Fibroblast of upper back skin (primary cell): ENCODE measurements around the gene DYNLL2.
"Not testable (repeated sequence)": the region's sequence is repeated elsewhere in the genome, so short reads cannot be mapped to it uniquely, and the experiment has no call there.

ENCODE experiments used
- DNase-seq: peaks from one replicate; pipeline ENCODE4 v3.0.0-alpha.2; 2013

The DYNLL2 gene

DNA sequence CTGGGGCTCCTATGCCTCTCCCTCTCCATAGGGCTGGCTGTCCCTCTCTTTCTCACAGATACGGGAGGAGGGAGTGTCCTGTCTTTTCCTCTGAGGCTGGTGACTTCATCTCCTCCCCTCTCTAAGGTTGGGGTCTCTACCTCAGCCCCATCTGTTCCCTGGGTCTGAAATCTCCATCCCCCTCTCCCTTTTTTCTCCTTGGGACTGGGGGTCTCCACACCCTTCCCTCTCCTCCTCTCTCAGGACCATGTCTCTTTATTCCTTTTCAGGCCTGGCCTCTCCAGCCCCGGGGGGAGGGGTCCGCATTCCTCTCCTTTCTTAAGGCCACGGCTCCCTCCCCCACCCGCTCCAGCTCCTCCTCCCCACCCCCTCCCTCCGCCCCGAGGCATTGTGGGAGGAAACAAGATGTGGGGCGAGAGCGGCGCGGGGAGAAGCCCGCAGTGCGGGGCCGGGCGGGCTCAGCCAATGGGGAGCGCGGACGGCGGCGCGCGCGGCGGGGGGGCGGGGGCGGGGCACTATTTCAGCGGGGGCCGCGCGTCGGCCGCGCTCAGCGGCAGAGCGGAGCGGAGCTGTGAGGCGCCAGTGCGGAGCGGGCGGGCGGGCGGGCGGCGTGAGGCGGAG, at the start of gene DYNLL2:
Gene DYNLL2, plus strand, starts transcription at position 550 of the 621 bp plus-strand sequence. CDS start 3,672 bp downstream, outside the sequence.
- DNase-seq: peak; percentile 96

DNA sequence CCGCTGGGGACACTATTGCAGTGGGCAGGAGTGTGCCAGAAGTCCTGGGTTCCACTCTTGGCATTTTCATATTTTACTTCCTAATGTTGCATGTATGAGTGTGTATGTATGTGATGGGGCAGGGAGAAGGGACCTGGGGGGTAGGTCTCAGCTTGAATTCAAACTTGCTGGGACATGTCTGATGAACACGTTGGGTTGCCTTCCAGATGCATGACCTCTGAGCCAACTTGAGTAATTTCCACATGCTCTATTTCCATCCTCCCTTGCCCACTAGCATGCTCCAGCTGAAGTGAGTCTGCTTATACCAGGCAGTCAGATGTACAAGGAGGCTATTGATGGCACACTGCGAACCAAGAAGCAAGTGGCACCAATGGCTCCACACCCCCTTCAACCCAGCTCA, 43.2 kb upstream of the DYNLL2 start:
- no peak for DNase-seq

DNA sequence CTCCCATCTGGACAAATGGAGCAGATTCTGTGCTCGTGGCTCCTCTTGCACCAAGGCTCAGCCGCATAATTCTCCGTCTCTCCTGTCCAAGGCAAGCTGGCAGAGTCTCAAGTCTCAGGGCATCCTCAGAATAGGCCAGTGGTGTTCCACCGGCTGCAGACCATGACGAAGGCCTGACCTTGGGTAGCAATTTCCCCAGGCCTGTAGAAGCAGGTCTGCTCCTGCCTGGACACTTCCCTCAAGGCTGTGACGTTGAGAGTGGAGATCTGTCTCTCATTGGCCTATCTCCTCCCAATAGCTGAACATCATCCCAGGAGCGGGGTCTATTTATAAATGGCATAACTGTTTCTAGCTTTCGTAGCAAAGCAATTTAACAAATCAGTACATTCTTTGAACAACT, 42.8 kb upstream of the DYNLL2 start:
- DNase-seq: no peak

DNA sequence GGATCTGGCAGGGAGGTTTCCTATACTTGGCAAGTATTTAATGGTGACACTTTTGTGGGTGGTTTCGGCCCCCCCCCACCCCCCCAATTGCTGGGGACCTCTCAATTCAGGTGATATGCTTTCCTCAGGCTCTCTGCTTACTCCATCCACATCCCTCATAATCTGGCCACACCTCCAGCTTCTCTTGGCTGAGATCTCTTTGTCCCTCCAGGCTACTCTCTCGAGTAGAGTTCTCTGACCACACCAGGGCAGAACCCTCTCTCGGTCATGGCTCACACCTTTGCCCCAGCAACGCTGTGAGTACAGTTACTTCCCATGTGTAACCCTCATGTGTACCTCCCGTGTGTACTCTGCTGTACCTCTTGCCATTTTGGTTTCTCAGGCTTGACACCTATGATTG, 42.1 kb upstream of the DYNLL2 start:
- DNase-seq: no peak

DNA sequence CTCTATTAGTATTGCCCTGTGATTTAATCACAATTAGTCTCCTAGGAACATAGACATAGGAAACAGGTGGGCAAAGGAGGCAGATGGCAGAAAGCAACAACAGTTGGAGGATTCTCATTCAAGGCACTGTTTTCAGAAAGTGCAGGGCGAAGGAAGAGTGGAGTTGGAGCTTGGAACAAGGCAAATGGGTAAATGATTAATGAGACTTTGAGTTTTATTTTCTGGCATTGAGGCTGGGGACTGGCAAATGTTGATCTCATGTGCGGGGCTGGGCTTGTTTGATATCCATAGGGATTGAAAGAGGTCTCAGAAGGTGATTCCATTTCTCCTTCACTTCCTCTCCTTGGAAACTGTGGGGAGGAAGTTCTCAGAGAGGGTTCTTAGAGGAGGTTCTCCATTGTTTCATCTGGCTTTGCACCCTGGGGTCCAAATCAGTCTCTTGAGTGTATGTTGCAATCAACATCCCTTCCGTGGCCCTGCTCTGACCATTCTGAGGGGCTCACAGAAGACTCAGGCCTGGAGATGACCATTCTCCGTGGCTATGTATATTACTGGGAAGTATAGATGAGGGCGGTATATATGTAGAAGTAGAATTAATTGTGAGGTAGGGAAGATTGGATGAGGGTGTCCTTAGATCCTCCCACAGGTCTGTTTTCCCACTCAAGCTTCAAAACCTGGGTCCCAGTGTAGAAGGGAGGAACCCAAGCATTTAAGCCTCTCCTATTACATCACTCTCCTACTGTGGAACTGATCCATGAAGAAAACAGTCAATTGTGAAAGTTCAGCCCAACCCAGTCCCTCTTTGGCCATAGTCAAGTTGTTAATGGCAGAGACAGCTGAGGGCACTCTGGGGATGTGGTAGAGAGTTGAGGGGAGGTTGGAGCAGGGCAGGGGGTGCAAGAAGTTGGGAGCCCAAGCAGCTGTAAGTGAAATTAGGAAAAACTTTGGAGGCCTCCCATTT, 39.7 kb upstream of the DYNLL2 start:
- no peak for DNase-seq

DNA sequence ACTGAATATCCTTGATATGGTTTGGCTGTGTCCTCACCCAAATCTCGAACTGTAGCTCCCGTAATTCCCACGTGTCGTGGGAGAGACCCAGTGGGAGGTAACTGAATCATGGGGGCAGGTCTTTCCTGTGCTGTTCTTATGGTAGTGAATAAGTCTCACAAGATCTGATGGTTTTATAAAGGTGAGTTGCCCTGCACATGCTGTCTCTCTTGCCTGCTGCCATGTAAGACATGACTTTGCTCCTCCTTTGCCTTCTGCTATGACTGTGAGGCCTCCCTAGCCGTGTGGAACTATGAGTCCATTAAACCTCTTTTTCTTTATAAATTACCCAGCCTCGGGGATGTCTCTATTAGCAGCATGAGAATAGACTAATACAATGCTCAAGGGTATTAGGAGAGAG, 39.0 kb upstream of the DYNLL2 start:
- DNase-seq: not testable (repeated sequence)

DNA sequence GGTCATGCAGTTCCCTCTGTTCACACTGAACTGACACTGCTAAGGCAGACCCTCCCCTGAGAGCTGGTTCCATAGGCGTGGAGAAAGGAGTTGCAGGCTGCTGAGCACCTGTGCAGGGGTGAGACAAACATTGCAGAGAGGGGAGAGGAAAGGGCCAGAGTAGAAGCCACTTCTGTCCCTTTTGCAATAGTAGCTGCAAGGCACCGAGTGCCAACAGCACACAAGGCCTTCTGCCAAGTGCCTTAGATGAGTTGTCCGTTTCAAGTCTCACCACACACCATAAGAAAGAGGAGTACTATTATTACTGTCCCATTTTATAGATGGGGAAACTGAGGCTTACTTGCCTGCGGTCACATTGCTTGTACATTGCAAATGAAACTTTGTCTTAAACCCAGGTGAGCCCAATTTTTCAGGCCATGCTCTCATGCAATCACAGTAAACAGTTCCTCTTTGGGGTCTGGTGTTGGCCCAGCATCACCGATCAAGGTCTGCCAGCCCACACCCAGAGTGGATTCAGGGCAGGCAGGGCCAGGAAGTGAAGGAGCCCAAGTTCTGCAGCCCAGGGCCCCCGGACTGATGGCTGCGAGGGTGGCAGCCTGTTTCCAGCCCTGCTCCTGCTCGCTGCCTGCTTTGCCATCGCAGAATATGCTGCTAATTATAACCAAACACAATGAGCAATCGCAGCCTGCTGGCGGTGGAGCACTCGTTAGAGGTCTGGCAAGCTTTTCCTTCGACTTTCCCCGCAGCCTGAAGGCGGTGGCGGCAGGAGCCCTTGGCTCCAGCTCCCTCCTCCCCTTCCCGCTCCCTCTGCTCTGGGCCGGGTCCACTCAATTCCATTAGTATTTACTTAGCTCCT, 36.8 kb upstream of the DYNLL2 start:
- no peak for DNase-seq

DNA sequence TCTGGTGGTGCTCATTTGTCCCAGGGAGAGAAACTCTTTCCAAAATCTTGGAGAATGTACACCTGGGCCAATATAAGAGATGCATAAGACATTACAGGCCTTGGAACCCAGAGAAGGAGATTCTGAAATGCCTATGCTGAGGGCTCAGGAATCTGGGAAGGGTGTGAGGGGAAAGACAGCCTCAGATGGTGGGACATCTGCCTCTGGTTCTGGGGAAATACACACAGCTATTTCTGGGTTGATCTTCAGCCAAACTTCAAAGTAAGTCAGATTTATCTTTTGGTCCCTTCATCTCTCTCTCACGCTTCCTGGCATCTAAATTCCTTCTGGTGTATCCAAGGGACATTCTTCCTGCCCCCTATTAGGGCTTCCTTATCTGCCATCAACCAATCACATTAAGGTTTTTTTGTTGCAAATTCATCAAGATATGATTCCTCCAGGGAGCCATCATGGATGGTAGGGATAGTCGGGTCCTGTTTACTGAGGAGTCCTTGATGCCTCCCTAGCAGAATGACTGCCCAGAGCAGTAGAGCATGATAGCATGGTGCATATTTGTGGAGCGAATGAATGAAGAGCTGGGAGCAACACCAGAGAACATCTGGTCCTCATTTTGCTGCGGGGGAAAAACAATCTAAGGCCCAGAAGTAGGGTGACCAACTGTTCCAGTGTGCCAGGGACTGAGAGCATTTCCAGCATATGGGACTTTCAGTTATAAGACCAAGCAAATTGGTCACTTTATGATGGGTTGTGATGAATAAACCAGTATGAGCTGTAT, 35.7 kb upstream of the DYNLL2 start:
- no peak for DNase-seq

DNA sequence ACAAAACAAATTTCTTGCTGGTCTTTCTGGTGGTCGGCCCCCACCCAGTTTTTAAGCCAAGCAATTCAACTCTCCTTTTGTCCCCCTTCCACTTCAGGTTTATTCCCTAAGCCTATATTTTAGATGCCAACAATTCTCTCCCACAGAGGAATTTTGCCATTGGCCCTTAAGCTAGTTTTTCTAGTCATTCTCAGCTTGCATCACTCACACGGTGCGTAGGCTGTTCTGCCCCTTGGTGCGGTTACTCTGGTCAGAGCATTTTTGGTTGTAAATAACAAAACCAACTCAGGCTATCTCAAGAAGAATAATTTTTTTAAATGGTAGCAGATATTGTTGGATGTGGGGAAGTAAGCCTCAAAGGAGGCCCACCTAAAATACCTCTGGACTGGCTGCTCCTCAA, 33.7 kb upstream of the DYNLL2 start:
- DNase-seq: no peak

DNA sequence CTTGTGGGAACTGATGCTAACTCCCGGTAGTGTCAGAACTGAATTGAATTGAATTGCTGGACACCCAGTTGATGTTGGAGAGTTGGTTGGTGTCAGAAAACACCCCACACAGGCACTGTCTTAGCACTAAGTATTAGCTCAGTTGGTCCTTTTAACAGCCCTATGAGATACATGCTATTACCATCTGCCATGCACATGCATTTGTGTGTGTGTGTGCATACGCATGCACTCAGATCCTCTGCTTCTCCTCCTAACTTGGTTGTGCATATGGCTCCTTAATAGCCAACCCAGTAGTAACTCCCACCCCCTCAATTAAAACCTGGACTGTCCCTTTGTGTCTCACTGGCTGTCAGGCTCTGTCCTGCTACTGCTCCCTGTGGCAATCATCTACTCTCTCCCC, 32.3 kb upstream of the DYNLL2 start:
- DNase-seq: no peak

DNA sequence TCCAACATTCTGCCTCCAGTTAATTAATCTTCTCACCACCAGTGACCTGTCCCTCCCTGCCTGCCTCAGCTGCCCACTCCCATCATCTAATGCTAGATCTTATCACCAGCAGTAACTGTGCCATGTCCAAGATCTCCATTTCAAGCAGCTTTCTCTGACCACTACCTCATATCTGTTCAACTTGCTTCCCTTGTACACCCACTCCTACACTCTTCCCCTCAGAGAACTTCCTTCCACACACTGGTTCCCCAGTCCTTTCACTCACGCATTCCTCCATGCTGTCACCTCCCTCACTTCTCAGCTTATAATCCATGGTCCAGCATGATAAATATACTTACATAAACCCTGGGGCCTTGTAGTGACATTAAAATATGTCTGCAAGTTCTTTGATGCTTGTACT, 31.8 kb upstream of the DYNLL2 start:
- no peak for DNase-seq

DNA sequence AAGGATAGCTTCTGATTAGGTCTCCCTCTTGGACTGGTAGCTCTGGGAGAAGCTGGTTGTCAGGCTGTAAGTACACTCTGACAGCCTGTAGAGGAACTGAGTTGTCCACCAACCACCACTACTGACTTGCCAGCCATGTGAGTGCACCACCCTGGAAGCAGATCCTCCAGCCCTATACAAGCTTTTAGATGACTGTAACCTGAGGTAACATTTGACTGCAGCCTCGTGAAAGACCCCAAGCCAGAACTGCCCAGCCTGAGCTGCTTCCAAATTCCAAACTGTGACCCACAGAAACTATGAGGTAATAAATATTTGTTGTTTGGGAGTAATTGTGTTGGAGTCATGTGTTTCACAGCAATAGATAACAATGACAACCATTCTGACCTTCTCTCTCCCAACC, 30.8 kb upstream of the DYNLL2 start:
- DNase-seq: no peak

DNA sequence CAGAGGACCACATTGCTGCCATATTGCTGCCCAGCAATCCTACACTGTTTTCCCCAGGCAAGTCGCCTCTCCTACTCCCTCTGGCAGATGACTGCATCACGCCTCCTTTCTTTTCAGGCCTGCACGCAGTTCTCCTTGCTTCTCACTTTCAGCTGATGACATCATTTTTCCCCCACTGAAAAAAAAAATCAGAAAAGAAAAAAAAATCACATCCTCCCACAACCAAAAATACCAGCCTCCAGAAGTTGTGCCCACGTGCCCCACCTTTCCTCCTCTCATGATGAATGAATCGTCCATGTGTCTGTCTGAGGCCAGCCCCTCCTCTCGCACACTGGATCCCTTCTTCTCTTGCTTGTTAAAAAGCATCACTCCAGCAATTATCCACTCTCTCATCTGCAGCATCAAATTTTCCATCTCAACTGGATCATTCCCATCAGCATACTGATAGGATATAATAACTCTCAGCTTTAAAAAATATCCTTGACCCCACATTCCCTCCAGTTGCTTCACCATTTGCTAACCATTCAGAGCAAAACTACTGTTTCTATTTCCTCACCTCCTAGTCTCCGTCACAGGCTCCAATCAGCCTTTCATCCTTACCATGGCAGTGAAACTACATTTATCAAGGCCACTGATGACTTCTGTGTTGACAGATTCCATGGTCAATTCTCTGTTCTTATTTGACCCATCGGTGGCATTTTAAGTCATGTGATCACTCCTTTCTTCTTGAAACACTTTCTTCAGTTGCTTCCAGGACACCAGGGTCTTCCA, 30.1 kb upstream of the DYNLL2 start:
- DNase-seq: no peak

DNA sequence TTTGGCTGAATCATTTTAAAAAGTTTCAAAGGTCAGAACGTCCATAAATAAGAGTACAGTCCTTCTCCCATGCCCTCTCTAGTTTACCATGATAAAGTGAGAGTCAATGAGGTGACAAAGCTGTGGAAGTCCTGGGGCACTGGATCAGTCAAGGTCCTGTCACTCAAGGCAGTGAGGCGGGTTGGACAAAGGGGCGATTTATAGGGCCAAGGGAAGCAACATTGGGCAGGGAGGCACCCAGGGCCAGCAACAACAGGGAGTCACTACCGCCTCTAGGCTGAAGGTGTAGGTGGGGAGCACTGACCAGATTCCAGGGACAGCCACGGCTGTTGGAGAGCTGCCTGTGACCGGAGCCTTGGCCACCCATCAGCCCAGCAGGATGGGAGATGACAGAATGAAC, 28.6 kb upstream of the DYNLL2 start:
- DNase-seq: no peak

DNA sequence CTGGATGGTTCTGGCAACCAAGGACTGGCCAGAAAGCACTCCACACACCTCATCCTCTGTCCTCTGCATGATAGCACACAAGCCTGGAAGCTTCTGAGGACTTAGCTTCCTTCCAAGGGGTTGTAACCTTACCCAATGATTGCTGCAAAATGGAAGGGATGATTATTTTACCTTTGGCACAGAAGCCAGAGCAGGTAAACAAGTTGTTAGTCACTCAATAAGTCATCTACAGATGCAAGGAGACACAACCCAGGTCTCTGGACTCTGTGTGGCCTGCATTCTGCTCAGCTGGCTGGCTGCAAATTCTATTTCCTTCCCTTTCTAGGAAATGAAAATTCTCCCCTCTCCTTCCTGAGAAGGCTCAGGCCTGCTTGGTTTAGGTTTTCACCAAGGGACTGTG, 26.7 kb upstream of the DYNLL2 start:
- no peak for DNase-seq

DNA sequence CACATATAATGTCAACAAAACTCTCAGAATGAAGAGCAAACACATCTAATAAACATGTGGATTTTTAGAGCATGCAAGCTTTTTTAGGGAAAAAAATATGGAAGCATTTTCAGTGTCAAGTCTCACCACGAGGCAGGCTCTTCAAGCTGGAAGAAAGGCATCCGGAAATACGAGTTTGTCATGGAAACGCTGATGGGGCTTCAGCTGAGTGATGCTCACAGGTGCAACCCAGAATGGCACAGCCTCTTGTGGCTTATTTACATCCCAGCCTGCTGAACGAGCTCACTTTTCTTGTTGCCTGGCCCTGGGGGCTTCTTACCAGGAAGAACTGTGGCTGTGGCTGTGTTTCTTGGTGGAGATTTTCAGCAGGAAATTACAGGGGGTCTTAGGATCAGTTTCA, 24.1 kb upstream of the DYNLL2 start:
- DNase-seq: no peak

DNA sequence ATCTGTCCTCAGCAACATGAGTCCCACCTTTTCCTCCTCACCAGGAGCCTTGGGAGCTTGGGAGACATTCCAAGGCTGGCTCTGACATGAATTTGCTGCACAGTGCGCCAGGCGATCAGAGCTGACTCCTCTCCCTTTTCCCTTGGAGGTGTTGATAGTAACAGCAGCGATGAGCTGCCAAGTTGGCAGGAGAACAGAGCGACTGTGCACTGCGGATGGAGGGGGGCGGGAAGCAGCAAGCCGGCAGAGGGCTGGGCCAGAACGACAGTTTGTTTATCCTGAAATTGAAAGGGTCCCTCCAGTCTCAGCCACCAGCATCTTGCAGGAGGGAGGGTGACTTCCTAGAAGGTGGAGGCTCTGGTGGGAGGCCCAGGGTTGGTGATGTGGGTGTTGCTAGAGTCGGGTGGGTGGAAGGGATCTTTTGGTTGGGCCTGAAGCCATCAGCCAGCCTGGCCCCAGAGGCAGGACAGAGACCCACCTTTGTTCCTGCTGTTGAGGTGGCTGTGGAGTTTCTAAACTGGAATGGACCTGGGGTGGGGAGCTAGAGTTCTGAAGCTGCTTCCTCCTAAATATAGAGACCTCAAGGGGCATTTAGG, 22.5 kb upstream of the DYNLL2 start:
- DNase-seq: peak; percentile 29

DNA sequence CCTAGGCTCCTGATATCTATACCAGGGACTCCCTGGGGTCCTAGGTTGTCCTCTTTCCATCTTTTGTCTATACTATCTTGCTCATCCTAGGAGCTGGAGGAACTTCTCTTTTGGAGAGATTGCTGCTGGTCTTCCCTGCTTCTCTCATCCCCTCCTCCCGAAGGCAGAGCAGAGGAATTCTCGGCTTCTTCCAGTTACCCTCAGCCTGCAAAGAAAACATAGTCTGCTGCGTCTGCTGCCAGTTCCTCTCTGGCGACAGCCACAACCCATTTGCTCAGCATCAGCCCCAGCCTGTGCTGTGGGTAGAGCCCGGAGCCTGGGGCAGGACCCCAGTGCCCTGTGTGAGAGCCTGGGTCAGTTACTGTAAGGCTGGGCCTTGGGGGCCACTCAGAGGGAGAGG, 21.5 kb upstream of the DYNLL2 start:
- no peak for DNase-seq

DNA sequence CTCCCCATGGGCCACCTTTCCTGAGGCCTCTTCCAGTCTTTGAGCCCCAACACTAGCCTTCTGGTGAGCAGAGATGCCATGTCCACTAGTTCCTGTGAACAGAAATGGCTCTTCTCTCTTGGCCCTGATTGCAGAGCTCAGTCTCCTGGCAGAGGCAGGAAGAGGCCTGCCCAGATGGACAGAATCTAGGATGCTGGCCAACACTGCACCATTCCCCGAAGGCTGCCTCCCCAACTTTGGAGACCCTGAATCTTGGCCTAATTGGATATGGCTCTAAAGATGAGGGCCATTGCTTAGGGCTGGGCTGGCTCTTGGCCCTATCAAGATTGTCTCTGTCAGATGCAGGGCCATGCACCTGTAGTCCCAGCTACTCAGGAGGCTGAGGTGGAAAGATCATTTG, 18.0 kb upstream of the DYNLL2 start:
- DNase-seq: no peak

DNA sequence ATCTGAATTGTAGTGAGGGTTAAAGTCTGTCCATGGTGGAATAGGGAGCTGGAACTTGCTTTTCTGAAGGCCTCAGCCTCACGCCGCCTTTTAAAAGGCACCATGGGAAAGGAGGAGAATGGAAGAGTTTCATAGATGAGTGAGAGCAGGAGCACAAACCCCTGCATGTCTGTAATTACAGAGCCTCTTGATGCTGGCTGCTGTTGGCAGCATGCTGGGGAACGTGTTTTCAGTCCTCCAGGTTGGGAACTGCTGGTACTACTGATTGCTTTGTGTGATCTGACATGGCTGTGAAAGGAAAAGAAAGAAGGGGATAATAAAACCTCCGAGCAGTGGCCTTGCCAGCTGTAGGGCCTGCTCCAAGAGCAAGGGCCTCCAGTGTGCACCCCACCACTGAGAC, 16.8 kb upstream of the DYNLL2 start:
- DNase-seq: no peak

DNA sequence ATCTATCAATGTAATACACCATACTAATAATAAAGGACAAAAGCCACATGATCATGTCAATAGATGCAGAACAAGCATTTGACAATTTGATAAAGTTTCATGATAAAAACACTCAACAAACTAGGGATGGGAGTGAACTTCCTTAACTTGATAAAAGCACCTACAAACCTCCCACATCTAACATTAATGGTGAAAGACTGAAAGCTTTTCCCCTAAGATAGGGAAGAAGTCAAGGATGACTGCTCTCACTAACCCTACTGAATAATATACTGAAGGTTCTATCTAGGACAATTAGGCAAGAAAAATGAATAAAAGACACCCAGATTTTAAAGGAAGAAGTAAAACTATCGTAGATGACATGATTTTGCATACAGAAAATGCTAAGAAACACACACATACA, 10.4 kb upstream of the DYNLL2 start:
- no peak for DNase-seq
